Panc1 (cell line): ENCODE results near the gene DNAH7. TPM values are rescaled to one million over a fixed set of nuclear protein-coding genes. Genes with fewer than 3 reads are reported as not detected.

ENCODE experiments used
- ATAC-seq: fragments of 200-7000 bp; cut with Tn5 transposase; 2 replicates; pipeline ENCODE4 v1.9.1; 2020; ENCODE audit warnings: mild to moderate bottlenecking, moderate library complexity
- BruUV-seq: library from RNA; stranded (reverse); fragments of 400-500 nt; replicated peaks from 2 replicates; lab custom pipeline; 2021; lab: Mats Ljungman, UMichigan
- CTCF ChIA-PET: fragments of 300-600 bp; sonication (Branson Sonifier 250); formaldehyde crosslinking; loops from one replicate; lab custom pipeline; 2022; ENCODE audit warnings: antibody characterized with exemption; lab: Charles Lee
- POLR2A ChIA-PET: fragments of 300-600 bp; sonication (Branson Sonifier 250); formaldehyde crosslinking; loops from one replicate; lab custom pipeline; 2022; ENCODE audit warnings: antibody characterized with exemption; lab: Charles Lee
- DNase-seq: peaks from one replicate; pipeline ENCODE4 v3.0.0-alpha.2; 2010; ENCODE audit warnings: low read depth, low spot score
- H3K27ac ChIP-seq: 2 replicates; pipeline ENCODE4 v1.5.1; 2011; ENCODE audit warnings: mild to moderate bottlenecking, low read length, inconsistent platforms
- H3K27me3 ChIP-seq: fragments of 200-500 bp; sonication (Bioruptor generic); 2 replicates; pipeline ENCODE4 v1.6.0; 2014; ENCODE audit warnings: low read length, inconsistent platforms; ENCODE audit not compliant: control insufficient read depth, insufficient read depth
- H3K36me3 ChIP-seq: fragments of 200-500 bp; sonication (Bioruptor generic); 2 replicates; pipeline ENCODE4 v1.5.1; 2014; ENCODE audit warnings: inconsistent platforms, mild to moderate bottlenecking, low read length, moderate library complexity; ENCODE audit not compliant: control insufficient read depth, insufficient read depth
- H3K4me1 ChIP-seq: 2 replicates; pipeline ENCODE4 v1.5.1; 2011; ENCODE audit warnings: inconsistent platforms, mild to moderate bottlenecking, low read length, moderate library complexity; ENCODE audit not compliant: control insufficient read depth, insufficient read depth
- H3K4me3 ChIP-seq, 2 experiments: 2 replicates each; pipeline ENCODE4 v1.5.1; 2011 to 2012; ENCODE audit warnings: low read depth in 2 of 2, low read length in 2 of 2, mild to moderate bottlenecking in 2 of 2, inconsistent platforms in 1 of 2, moderate library complexity in 1 of 2
- H3K9me3 ChIP-seq: fragments of 200-500 bp; sonication (Bioruptor generic); 2 replicates; pipeline ENCODE4 v1.5.1; 2014; ENCODE audit warnings: low read depth, mild to moderate bottlenecking, inconsistent platforms, low read length, moderate library complexity; ENCODE audit not compliant: control insufficient read depth, insufficient read depth
- POLR2AphosphoS5 ChIP-seq: IDR thresholded peaks from 2 replicates; pipeline ENCODE4 v1.6.1; 2012; ENCODE audit warnings: mild to moderate bottlenecking, low read depth, low read length, moderate library complexity
- REST ChIP-seq, 2 experiments: IDR thresholded peaks; 2 replicates each; pipeline ENCODE4 v1.6.1; 2011 to 2012; ENCODE audit warnings: low read depth in 2 of 2, control low read depth in 1 of 2, low read length in 1 of 2, mild to moderate bottlenecking in 1 of 2, moderate library complexity in 1 of 2; ENCODE audit not compliant: insufficient read depth in 1 of 2
- SIN3A ChIP-seq: IDR thresholded peaks from 2 replicates; pipeline ENCODE4 v1.6.1; 2012; ENCODE audit warnings: low read depth, mild to moderate bottlenecking, low read length, moderate library complexity, borderline replicate concordance; ENCODE audit not compliant: insufficient read depth
- TCF7L2 ChIP-seq: IDR thresholded peaks from 2 replicates; pipeline ENCODE4 v1.6.1; 2011; ENCODE audit warnings: mild to moderate bottlenecking, low read depth, low read length, inconsistent platforms
- in situ Hi-C: cut with HindIII; loops from 2 replicates; pipeline ENCODE4 v1.10.0; 2016; ENCODE audit warnings: low sequenced_read_pairs, low pct_unique_long_range_greater_than_20kb
- intact Hi-C: fragments of 100-400 bp; cut with micrococcal nuclease; formaldehyde crosslinking; loops from one replicate; pipeline ENCODE4 v1.10.0; 2022; ENCODE audit not compliant: unreplicated experiment
- total RNA-seq: library from RNA; stranded (reverse); gene quantifications from one replicate; pipeline ENCODE4 v1.2.1, GENCODE V29; 2021; ENCODE audit not compliant: unreplicated experiment
- TF ChIP-seq, protein P1 (sequence below): fragments of 450-650 bp; IDR thresholded peaks from 2 replicates; pipeline ENCODE4 v1.5.1; 2017; ENCODE audit warnings: mild to moderate bottlenecking

Gene DNAH7
- total RNA-seq, 1 experiment from 2014 or later = 0.98 TPM

DNA sequence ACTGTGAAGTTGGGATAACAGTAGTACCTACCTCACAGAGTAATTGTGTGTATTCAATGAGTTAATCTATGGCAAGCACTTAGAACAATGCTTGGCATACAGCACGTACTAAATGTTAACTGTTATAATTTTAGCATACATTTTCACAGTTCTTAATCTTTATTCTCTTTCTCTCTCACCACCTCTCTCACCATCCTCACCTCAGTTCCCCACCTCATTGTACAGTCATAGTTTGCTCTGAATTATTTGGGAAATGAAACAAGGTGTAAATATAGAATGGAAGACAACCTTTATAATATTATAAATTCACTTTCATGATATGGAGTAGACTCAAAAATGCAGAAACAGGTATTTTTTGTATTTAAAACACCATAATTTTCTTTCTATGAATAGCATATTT lies 40.0 kb upstream of the DNAH7 start:
- peaks cover 14% of the 10 kb centered on the region for H3K4me1 ChIP-seq
- H3K27me3 ChIP-seq = no peaks in the 10 kb centered on the region
- H3K9me3 ChIP-seq = no peaks in the 10 kb centered on the region
- ChIA-PET CTCF (no interaction called here), POLR2A (no interaction called here)
- no peaks in the 10 kb centered on the region for H3K36me3 ChIP-seq
- TF ChIP-seq SIN3A = no peak
- TF ChIP-seq POLR2AphosphoS5 = no peak
- TF ChIP-seq REST (IDR thresholded peaks at IDR 0.05; ENCODE audit: insufficient read depth in 1 of 2, low read depth in 2 of 2, low read length in 1 of 2) = no peak
- TF ChIP-seq, protein P1, sequence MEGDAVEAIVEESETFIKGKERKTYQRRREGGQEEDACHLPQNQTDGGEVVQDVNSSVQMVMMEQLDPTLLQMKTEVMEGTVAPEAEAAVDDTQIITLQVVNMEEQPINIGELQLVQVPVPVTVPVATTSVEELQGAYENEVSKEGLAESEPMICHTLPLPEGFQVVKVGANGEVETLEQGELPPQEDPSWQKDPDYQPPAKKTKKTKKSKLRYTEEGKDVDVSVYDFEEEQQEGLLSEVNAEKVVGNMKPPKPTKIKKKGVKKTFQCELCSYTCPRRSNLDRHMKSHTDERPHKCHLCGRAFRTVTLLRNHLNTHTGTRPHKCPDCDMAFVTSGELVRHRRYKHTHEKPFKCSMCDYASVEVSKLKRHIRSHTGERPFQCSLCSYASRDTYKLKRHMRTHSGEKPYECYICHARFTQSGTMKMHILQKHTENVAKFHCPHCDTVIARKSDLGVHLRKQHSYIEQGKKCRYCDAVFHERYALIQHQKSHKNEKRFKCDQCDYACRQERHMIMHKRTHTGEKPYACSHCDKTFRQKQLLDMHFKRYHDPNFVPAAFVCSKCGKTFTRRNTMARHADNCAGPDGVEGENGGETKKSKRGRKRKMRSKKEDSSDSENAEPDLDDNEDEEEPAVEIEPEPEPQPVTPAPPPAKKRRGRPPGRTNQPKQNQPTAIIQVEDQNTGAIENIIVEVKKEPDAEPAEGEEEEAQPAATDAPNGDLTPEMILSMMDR = no peak
- TF ChIP-seq TCF7L2 = no peak
- DNase-seq (no peak), ATAC-seq (no peak)
- BruUV-seq = no TSS peak
- intact Hi-C loops (no loop called here), in situ Hi-C loops (no loop called here)
- no peak overlapping the region for H3K27ac ChIP-seq
- H3K4me3 ChIP-seq = no peak overlapping the region

- no peak overlapping the region for H3K27ac ChIP-seq
- intact Hi-C loops (no loop called here), in situ Hi-C loops (no loop called here)
- no peak for DNase-seq
- H3K9me3 ChIP-seq = no peaks in the 10 kb centered on the region
- TF ChIP-seq SIN3A (no peak), POLR2AphosphoS5 (no peak), TCF7L2 (no peak), REST (IDR thresholded peaks at IDR 0.05; ENCODE audit: insufficient read depth in 1 of 2, low read depth in 2 of 2, low read length in 1 of 2) (no peak)
- TF ChIP-seq, protein P1 = no peak
- ATAC-seq = no peak
- no peaks in the 10 kb centered on the region for H3K36me3 ChIP-seq
- ChIA-PET CTCF (no interaction called here), POLR2A (no interaction called here)
- no peaks in the 10 kb centered on the region for H3K27me3 ChIP-seq
- no TSS peak for BruUV-seq
- H3K4me1 ChIP-seq = no peaks in the 10 kb centered on the region
- H3K4me3 ChIP-seq = no peak overlapping the region
Measured at GRCh38 chr2:196105951-196106350, 37.3 kb upstream of the DNAH7 start.
